Colonic mucosa (tissue), 4 donors: ENCODE data around the gene GCSH. TPM values are rescaled to one million over a fixed set of nuclear protein-coding genes. Genes with fewer than 3 reads are reported as not detected.

ENCODE experiments used
- DNase-seq: peaks from one replicate; pipeline ENCODE4 v3.0.0-alpha.2; 2020
- H3K27ac ChIP-seq: fragments of 200-600 bp; one replicate; pipeline ENCODE4 v1.8.0; 2021
- H3K27me3 ChIP-seq: fragments of 200-600 bp; one replicate; pipeline ENCODE4 v1.8.0; 2021
- H3K36me3 ChIP-seq: fragments of 200-600 bp; one replicate; pipeline ENCODE4 v1.8.0; 2021
- H3K4me1 ChIP-seq: fragments of 200-600 bp; one replicate; pipeline ENCODE4 v1.8.0; 2021; ENCODE audit warnings: mild to moderate bottlenecking
- H3K4me3 ChIP-seq: fragments of 200-600 bp; one replicate; pipeline ENCODE4 v1.8.0; 2021
- H3K9ac ChIP-seq, 2 donors: one replicate each; pipeline ENCODE4 v1.7.0; 2013; ENCODE audit warnings: control low read depth in 2 of 2, low read depth in 2 of 2, low read length in 2 of 2
- H3K9me3 ChIP-seq: fragments of 200-600 bp; one replicate; pipeline ENCODE4 v1.8.0; 2021
- CTCF ChIP-seq: fragments of 200-600 bp; IDR thresholded peaks from one replicate; pipeline ENCODE4 v1.8.0; 2022; ENCODE audit warnings: antibody characterized with exemption, mild to moderate bottlenecking
- intact Hi-C: fragments of 100-400 bp; cut with DNase I; formaldehyde crosslinking; loops from one replicate; pipeline ENCODE4 v1.14.1; 2022
- total RNA-seq, 2 donors: library from RNA; stranded (reverse); fragmentation: NEBNext Ultra II Directional in 1 of 2; extraction: Animal tissue kit (Norgen Biotek cat#: 25700) in 1 of 2; gene quantifications; one replicate each; pipeline ENCODE4 v1.2.1, GENCODE V29; 2021
- donor health status: healthy.
- donor health status: DM: no; HTN: no; CAD: no.
- donor health status: DM: no; HTN: no; CAD: no.

The GCSH gene
- total RNA-seq, 2 donors from 2014 or later: 9.4 to 24.7 TPM

DNA sequence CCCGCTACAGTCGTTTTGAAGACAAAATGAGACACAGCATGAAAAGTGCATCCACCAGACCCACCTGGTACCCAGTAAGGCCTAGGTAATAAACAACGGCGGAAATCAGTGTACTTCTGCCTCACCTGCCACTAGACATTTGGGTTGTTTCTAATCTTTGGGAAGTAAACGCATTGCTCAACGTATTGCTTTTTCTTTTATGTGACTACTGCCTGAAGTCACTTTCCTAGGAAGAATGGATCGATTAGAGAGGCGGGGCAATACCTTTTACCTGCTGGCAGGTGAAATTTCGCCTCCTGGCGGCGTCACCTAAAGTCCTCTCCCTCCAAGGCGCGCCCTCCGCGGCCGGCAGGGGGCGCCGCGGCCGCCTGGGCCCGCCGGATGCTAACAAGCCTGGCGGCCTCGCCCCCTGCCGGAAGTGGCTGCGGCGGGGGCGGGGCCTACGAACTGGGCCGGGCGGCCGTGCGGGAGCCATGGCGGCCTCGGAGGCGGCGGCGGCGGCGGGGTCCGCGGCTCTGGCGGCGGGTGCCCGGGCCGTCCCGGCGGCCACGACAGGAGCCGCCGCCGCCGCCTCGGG lies 60.7 kb downstream of the GCSH start, which contains the start of gene ATMIN:
Gene ATMIN (plus strand): TSS at position 445 of the 577 bp plus-strand sequence. CDS start 29 bp downstream, at position 474.
- TF ChIP-seq CTCF: peak; percentile 79
- Histone ChIP-seq H3K4me3 (peak within 1 kb of the TSS; percentile 73), H3K27me3 (no peaks in the 10 kb centered on the region), H3K36me3 (no peaks in the 10 kb centered on the region), H3K9ac (peak within 1 kb of the TSS; percentile 82 to 90), H3K4me1 (no peaks in the 10 kb centered on the region), H3K27ac (no peak within 1 kb of the TSS), H3K9me3 (no peaks in the 10 kb centered on the region)
- DNase-seq: peak; percentile 87
- intact Hi-C loops: loop anchor here (10.0 kb wide), 1 partner anchor 699 kb away; no protein-coding TSS in a partner anchor

Other genes starting within 250 kb of the GCSH start
- gene CMC2, start 89.5 kb downstream of the GCSH start, total RNA-seq: 10 to 100 TPM; 59.4 to 81.6 TPM
- gene CENPN, start 89.2 kb downstream of the GCSH start, total RNA-seq: 10 to 100 TPM in 1 of 2 donors, 1 to 10 TPM in 1; 9.3 to 28.7 TPM
- 10 to 100 TPM; 23.9 to 26.3 TPM for gene ATMIN, start 60.6 kb downstream of the GCSH start, total RNA-seq
- gene C16orf46, start 19.2 kb downstream of the GCSH start, total RNA-seq: under 1 TPM in 1 of 2 donors, not detected in 1; 0.40 TPM
- 1 to 10 TPM; 2.1 to 6.1 TPM for gene BCO1, start 142.3 kb upstream of the GCSH start, total RNA-seq
- 10 to 100 TPM; 13.6 to 21.5 TPM for gene GAN, start 218.6 kb upstream of the GCSH start, total RNA-seq